SK-N-SH (cell line): ENCODE results near the gene CCDC192. TPM values are rescaled to one million over a fixed set of nuclear protein-coding genes. Genes with fewer than 3 reads are reported as not detected.

ENCODE experiments used
- CTCF ChIA-PET: fragments of 300-600, 350-600 bp; formaldehyde crosslinking; extraction: SDS; loops from one replicate; lab custom pipeline; 2021; lab: Yijun Ruan, JAX
- POLR2A ChIA-PET: fragments of 350-600 bp; sonication (Branson Sonifier 250); formaldehyde crosslinking; extraction: SDS; loops from one replicate; lab custom pipeline; 2020; ENCODE audit warnings: antibody characterized with exemption, inconsistent platforms; lab: Yijun Ruan, JAX
- DNase-seq: peaks from one replicate; pipeline ENCODE4 v3.0.0; 2012
- H2AFZ ChIP-seq: fragments of 200-600 bp; sonication (generic); 2 replicates; pipeline ENCODE4 v1.8.1; 2016; ENCODE audit warnings: antibody characterized with exemption, mild to moderate bottlenecking, low read depth
- H3F3A ChIP-seq: fragments of 200-600 bp; sonication (generic); replicated peaks from 2 replicates; pipeline ENCODE3; 2016; ENCODE audit warnings: antibody characterized with exemption, mild to moderate bottlenecking; ENCODE audit not compliant: insufficient read depth
- H3K27ac ChIP-seq, 2 experiments: fragments of 200-500 bp in 1 of 2; fragments of 200-600 bp in 1 of 2; sonication (Bioruptor generic) in 1 of 2; sonication (generic), shearing (Covaris generic) in 1 of 2; 2 replicates each; pipeline versions ENCODE4 v1.5.1 to v1.6.1; 2014 to 2016; ENCODE audit warnings: low read depth in 2 of 2, inconsistent platforms in 1 of 2, low read length in 1 of 2, mild to moderate bottlenecking in 1 of 2, mixed read lengths in 1 of 2
- H3K27me3 ChIP-seq: fragments of 200-600 bp; sonication (generic), shearing (Covaris generic); 2 replicates; pipeline ENCODE4 v1.6.1; 2016; ENCODE audit warnings: mixed run types; ENCODE audit not compliant: insufficient read depth
- H3K36me3 ChIP-seq, 2 experiments: fragments of 200-500 bp in 1 of 2; fragments of 200-600 bp in 1 of 2; sonication (Bioruptor generic) in 1 of 2; sonication (generic) in 1 of 2; replicated peaks in 1 of 2; 2 replicates each; pipeline versions ENCODE3 to v1.5.1; 2014 to 2016; ENCODE audit warnings: low read length in 1 of 2, mild to moderate bottlenecking in 1 of 2; ENCODE audit not compliant: insufficient read depth in 2 of 2, control insufficient read depth in 1 of 2
- H3K4me1 ChIP-seq, 2 experiments: fragments of 200-500 bp in 1 of 2; fragments of 200-600 bp in 1 of 2; sonication (Bioruptor generic) in 1 of 2; sonication (generic), shearing (Covaris generic) in 1 of 2; 2 replicates each; pipeline versions ENCODE4 v1.5.1 to v1.6.1; 2014 to 2016; ENCODE audit warnings: low read depth in 1 of 2, low read length in 1 of 2, mixed run types in 1 of 2; ENCODE audit not compliant: insufficient read depth in 2 of 2, control insufficient read depth in 1 of 2
- H3K4me2 ChIP-seq: fragments of 200-600 bp; sonication (generic), shearing (Covaris generic); 2 replicates; pipeline ENCODE4 v1.6.1; 2017; ENCODE audit warnings: mixed run types
- H3K4me3 ChIP-seq, 2 experiments: fragments of 200-500 bp in 1 of 2; fragments of 200-600 bp in 1 of 2; sonication (Bioruptor generic) in 1 of 2; sonication (generic), shearing (Covaris generic) in 1 of 2; 2 replicates each; pipeline versions ENCODE4 v1.5.1 to v1.8.1; 2014 to 2016; ENCODE audit warnings: low read depth in 2 of 2, inconsistent platforms in 1 of 2, low read length in 1 of 2, mild to moderate bottlenecking in 1 of 2, mixed read lengths in 1 of 2, moderate library complexity in 1 of 2
- H3K79me2 ChIP-seq: fragments of 200-600 bp; sonication (generic); 2 replicates; pipeline ENCODE4 v1.8.1; 2017; ENCODE audit warnings: mild to moderate bottlenecking; ENCODE audit not compliant: insufficient read depth
- H3K9ac ChIP-seq: fragments of 200-600 bp; sonication (generic); 2 replicates; pipeline ENCODE4 v1.6.1; 2017; ENCODE audit warnings: mixed run types
- H3K9me2 ChIP-seq: fragments of 200-600 bp; sonication (generic); 2 replicates; pipeline ENCODE4 v1.6.1; 2017; ENCODE audit warnings: mixed run types
- H3K9me3 ChIP-seq: fragments of 200-600 bp; sonication (generic); 2 replicates; pipeline ENCODE4 v1.6.1; 2017; ENCODE audit warnings: mixed run types, mild to moderate bottlenecking, moderate library complexity
- H4K20me1 ChIP-seq: fragments of 200-600 bp; sonication (generic); 2 replicates; pipeline ENCODE4 v1.6.1; 2017; ENCODE audit warnings: mild to moderate bottlenecking, mixed run types; ENCODE audit not compliant: insufficient read depth
- EP300 ChIP-seq, 2 experiments: IDR thresholded peaks; 2 replicates each; pipeline versions ENCODE4 v1.4.0 to v1.6.1; 2012; ENCODE audit warnings: borderline replicate concordance in 1 of 2, low read depth in 1 of 2, low read length in 1 of 2
- EZH2phosphoT487 ChIP-seq: fragments of 200-600 bp; sonication (generic); IDR thresholded peaks from 2 replicates; pipeline ENCODE4 v1.6.1; 2017; ENCODE audit warnings: low read depth, mixed run types, mild to moderate bottlenecking, antibody characterized with exemption, moderate library complexity, borderline replicate concordance
- FOXJ3 ChIP-seq: sonication (generic); formaldehyde crosslinking; IDR thresholded peaks from 2 replicates; pipeline ENCODE4 v1.5.1; 2020; ENCODE audit warnings: mild to moderate bottlenecking, missing genetic modification reagents
- FOXM1 ChIP-seq: IDR thresholded peaks from 2 replicates; pipeline ENCODE4 v1.4.0; 2012; ENCODE audit warnings: low read depth, mild to moderate bottlenecking
- GABPA ChIP-seq: IDR thresholded peaks from 2 replicates; pipeline ENCODE4 v1.4.0; 2012; ENCODE audit warnings: low read depth, mild to moderate bottlenecking
- JUND ChIP-seq: IDR thresholded peaks from 2 replicates; pipeline ENCODE4 v1.4.0; 2012
- MEF2A ChIP-seq: IDR thresholded peaks from 2 replicates; pipeline ENCODE4 v1.4.0; 2012; ENCODE audit warnings: low read depth, borderline replicate concordance
- MXI1 ChIP-seq: IDR thresholded peaks from 2 replicates; pipeline ENCODE4 v1.6.1; 2012; ENCODE audit warnings: mild to moderate bottlenecking, low read depth, low read length, improper control_type of control experiment
- SIN3A ChIP-seq: IDR thresholded peaks from 2 replicates; pipeline ENCODE4 v1.6.1; 2012; ENCODE audit warnings: low read depth, mild to moderate bottlenecking, low read length, moderate library complexity, borderline replicate concordance
- USF1 ChIP-seq: IDR thresholded peaks from 2 replicates; pipeline ENCODE4 v1.4.0; 2012; ENCODE audit warnings: low read depth, borderline replicate concordance
- YY1 ChIP-seq: IDR thresholded peaks from 2 replicates; pipeline ENCODE4 v1.4.0; 2012; ENCODE audit warnings: low read depth, mild to moderate bottlenecking
- WGBS: methylation state at CpG from one replicate; pipeline ENCODE4 v1.1.6; 2017; ENCODE audit warnings: low lambda C conversion rate; 5-methylcytosine and 5-hydroxymethylcytosine counted together
- polyA plus RNA-seq, 3 experiments: library from polyadenylated mRNA; depleted of rRNA; stranded (reverse); fragments of >200 nt; gene quantifications; 2 replicates each; pipeline ENCODE4 v1.2.3, GENCODE V29; 2012
- TF ChIP-seq, protein P1 (sequence below): IDR thresholded peaks from 2 replicates; pipeline ENCODE4 v1.6.1; 2012; ENCODE audit warnings: mild to moderate bottlenecking, low read depth, low read length, moderate library complexity
- TF ChIP-seq, protein P2 (sequence below): IDR thresholded peaks from 2 replicates; pipeline ENCODE4 v1.4.0; 2012; ENCODE audit warnings: low read depth, borderline replicate concordance

The CCDC192 gene
- polyA plus RNA-seq, 1 of the 3 experiments (the other 2 are of a cell fraction): not detected

- ChIA-PET CTCF (interaction anchor here (1.0 to 1.7 kb wide), 2 partner anchors 9 to 17 kb away, joined by 3 to 5 read pairs; no protein-coding TSS in a partner anchor), POLR2A (no interaction called here)
- Histone ChIP-seq H2AFZ (no peak overlapping the region), H3K9me2 (no peaks in the 10 kb centered on the region), H3K4me2 (no peak overlapping the region), H3K27ac (peak overlapping the region in 1 of 2 experiments; percentile 22; a peak in 1 of 4 replicates), H3K79me2 (no peaks in the 10 kb centered on the region), H3F3A (no peaks in the 10 kb centered on the region), H3K9me3 (no peaks in the 10 kb centered on the region), H3K9ac (no peak overlapping the region), H3K4me1 (peaks cover 0 to 2% of the 10 kb centered on the region in 2 experiments; a peak in 1 of 4 replicates), H4K20me1 (no peaks in the 10 kb centered on the region), H3K27me3 (no peaks in the 10 kb centered on the region), H3K36me3 (no peaks in the 10 kb centered on the region), H3K4me3 (no peak overlapping the region)
- WGBS: 59% methylated on average over 5 of the region's 5 CpGs
- peak; percentile 4 for DNase-seq
- TF ChIP-seq USF1 (no peak), EZH2phosphoT487 (no peak), FOXJ3 (CRISPR knock-in tag) (no peak), SIN3A (no peak), JUND (no peak), MEF2A (no peak), YY1 (no peak), MXI1 (no peak), EP300 (IDR thresholded peaks at IDR 0.05; ENCODE audit: borderline replicate concordance in 1 of 2, low read depth in 1 of 2, low read length in 1 of 2) (no peak), FOXM1 (no peak), GABPA (no peak)
- TF ChIP-seq, protein P1, sequence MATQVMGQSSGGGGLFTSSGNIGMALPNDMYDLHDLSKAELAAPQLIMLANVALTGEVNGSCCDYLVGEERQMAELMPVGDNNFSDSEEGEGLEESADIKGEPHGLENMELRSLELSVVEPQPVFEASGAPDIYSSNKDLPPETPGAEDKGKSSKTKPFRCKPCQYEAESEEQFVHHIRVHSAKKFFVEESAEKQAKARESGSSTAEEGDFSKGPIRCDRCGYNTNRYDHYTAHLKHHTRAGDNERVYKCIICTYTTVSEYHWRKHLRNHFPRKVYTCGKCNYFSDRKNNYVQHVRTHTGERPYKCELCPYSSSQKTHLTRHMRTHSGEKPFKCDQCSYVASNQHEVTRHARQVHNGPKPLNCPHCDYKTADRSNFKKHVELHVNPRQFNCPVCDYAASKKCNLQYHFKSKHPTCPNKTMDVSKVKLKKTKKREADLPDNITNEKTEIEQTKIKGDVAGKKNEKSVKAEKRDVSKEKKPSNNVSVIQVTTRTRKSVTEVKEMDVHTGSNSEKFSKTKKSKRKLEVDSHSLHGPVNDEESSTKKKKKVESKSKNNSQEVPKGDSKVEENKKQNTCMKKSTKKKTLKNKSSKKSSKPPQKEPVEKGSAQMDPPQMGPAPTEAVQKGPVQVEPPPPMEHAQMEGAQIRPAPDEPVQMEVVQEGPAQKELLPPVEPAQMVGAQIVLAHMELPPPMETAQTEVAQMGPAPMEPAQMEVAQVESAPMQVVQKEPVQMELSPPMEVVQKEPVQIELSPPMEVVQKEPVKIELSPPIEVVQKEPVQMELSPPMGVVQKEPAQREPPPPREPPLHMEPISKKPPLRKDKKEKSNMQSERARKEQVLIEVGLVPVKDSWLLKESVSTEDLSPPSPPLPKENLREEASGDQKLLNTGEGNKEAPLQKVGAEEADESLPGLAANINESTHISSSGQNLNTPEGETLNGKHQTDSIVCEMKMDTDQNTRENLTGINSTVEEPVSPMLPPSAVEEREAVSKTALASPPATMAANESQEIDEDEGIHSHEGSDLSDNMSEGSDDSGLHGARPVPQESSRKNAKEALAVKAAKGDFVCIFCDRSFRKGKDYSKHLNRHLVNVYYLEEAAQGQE: no peak
- TF ChIP-seq, protein P2, sequence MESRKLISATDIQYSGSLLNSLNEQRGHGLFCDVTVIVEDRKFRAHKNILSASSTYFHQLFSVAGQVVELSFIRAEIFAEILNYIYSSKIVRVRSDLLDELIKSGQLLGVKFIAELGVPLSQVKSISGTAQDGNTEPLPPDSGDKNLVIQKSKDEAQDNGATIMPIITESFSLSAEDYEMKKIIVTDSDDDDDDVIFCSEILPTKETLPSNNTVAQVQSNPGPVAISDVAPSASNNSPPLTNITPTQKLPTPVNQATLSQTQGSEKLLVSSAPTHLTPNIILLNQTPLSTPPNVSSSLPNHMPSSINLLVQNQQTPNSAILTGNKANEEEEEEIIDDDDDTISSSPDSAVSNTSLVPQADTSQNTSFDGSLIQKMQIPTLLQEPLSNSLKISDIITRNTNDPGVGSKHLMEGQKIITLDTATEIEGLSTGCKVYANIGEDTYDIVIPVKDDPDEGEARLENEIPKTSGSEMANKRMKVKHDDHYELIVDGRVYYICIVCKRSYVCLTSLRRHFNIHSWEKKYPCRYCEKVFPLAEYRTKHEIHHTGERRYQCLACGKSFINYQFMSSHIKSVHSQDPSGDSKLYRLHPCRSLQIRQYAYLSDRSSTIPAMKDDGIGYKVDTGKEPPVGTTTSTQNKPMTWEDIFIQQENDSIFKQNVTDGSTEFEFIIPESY: no peak
These were observed 155.1 kb downstream of the CCDC192 start for GRCh38 chr5:127858116-127858784.
